Peyer's patch (tissue), 4 donors: ENCODE results near the gene HIPK3.

Experiments used
- POLR2A ChIP-seq, 2 donors: fragments of 450-650 bp; IDR thresholded peaks; one replicate each; pipeline ENCODE4 v1.5.1; 2017; ENCODE audit warnings: antibody characterized with exemption in 2 of 2, mild to moderate bottlenecking in 2 of 2, moderate library complexity in 2 of 2
- TF ChIP-seq, protein P1 (sequence below), 6 experiments: fragments of 450-650 bp in 4 of 6; fragments of 200-600 bp in 2 of 6; sonication (generic) in 1 of 6; IDR thresholded peaks; one replicate each; pipeline ENCODE4 v1.5.1; 2017 to 2019; ENCODE audit warnings: antibody characterized with exemption in 6 of 6, mild to moderate bottlenecking in 3 of 6, moderate library complexity in 1 of 6

DNA sequence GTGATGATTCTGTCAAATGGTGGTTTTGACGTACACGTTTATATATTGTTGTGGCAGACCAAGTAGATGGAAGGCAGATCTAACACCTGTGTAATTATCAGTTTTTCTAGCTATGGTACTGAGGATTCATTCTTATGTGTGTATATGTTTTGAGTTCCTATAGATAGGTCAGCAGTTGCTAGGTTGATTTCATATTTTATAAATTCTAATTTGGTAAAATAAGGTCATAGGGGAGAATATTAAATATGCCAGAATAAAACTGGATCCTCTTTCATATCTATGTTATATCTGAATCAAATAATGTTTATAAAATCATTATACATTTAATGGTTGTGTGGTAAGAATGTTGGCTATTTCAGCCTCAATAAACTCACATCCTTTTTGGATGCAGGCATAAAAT, 27.6 kb downstream of the HIPK3 start:
- TF ChIP-seq, protein P1, sequence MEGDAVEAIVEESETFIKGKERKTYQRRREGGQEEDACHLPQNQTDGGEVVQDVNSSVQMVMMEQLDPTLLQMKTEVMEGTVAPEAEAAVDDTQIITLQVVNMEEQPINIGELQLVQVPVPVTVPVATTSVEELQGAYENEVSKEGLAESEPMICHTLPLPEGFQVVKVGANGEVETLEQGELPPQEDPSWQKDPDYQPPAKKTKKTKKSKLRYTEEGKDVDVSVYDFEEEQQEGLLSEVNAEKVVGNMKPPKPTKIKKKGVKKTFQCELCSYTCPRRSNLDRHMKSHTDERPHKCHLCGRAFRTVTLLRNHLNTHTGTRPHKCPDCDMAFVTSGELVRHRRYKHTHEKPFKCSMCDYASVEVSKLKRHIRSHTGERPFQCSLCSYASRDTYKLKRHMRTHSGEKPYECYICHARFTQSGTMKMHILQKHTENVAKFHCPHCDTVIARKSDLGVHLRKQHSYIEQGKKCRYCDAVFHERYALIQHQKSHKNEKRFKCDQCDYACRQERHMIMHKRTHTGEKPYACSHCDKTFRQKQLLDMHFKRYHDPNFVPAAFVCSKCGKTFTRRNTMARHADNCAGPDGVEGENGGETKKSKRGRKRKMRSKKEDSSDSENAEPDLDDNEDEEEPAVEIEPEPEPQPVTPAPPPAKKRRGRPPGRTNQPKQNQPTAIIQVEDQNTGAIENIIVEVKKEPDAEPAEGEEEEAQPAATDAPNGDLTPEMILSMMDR (IDR thresholded peaks at IDR 0.05) = no peak
- no peak for TF ChIP-seq POLR2A (IDR thresholded peaks at IDR 0.05)
